ENCODE data around the gene MCC. TPM values are rescaled to one million over a fixed set of nuclear protein-coding genes. Genes with fewer than 3 reads are reported as not detected.

The MCC gene
- total and polyA plus RNA-seq, 2 donors (not counting 1 experiment from before 2014, with no cell fraction given), result 0.09 to 0.32 TPM

- no peaks in the 10 kb centered on the region for H3K4me1 ChIP-seq (ENCODE audit: control insufficient read depth in 2 of 2, insufficient read depth in 2 of 2, low read length in 2 of 2)
- no peaks in the 10 kb centered on the region for H4K20me1 ChIP-seq (ENCODE audit: control insufficient read depth, insufficient read depth, low read length, poor library complexity, severe bottlenecking)
- Mint-ChIP-seq H3K27ac (no peak overlapping the region), H3K27me3 (peaks cover 13% of the 10 kb centered on the region), H3K9me3 (ENCODE audit: insufficient read depth) (peaks cover 7% of the 10 kb centered on the region), H3K4me1 (no peaks in the 10 kb centered on the region), H3K4me3 (no peak overlapping the region)
- H2AFZ ChIP-seq (ENCODE audit: insufficient read depth, low read depth, low read length, poor library complexity, severe bottlenecking), result no peak overlapping the region
- no peak overlapping the region for H3K27ac ChIP-seq (ENCODE audit: low read length in 2 of 2)
- no peak overlapping the region for H3K9ac ChIP-seq (ENCODE audit: low read length)
- no peak for DNase-seq
- ChIA-PET CTCF (interaction anchor here (0.7 kb wide), 1 partner anchor 232 kb away, joined by 3 read pairs; no protein-coding TSS in a partner anchor), POLR2A (no interaction called here)
- H3K79me2 ChIP-seq (ENCODE audit: control insufficient read depth, insufficient read depth, low read length), result no peaks in the 10 kb centered on the region
- no peaks in the 10 kb centered on the region for H3K36me3 ChIP-seq (replicated peaks in 1 of 2; ENCODE audit: control extremely low read depth in 1 of 2, control insufficient read depth in 1 of 2, extremely low read depth in 1 of 2, insufficient read depth in 2 of 2, low read length in 1 of 2)
- no peak for ATAC-seq (ENCODE audit: low read depth)
- TF ChIP-seq, protein P1, sequence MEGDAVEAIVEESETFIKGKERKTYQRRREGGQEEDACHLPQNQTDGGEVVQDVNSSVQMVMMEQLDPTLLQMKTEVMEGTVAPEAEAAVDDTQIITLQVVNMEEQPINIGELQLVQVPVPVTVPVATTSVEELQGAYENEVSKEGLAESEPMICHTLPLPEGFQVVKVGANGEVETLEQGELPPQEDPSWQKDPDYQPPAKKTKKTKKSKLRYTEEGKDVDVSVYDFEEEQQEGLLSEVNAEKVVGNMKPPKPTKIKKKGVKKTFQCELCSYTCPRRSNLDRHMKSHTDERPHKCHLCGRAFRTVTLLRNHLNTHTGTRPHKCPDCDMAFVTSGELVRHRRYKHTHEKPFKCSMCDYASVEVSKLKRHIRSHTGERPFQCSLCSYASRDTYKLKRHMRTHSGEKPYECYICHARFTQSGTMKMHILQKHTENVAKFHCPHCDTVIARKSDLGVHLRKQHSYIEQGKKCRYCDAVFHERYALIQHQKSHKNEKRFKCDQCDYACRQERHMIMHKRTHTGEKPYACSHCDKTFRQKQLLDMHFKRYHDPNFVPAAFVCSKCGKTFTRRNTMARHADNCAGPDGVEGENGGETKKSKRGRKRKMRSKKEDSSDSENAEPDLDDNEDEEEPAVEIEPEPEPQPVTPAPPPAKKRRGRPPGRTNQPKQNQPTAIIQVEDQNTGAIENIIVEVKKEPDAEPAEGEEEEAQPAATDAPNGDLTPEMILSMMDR (IDR thresholded peaks at IDR 0.05), result no peak
- TF ChIP-seq EZH2 (IDR thresholded peaks at IDR 0.05; ENCODE audit: borderline replicate concordance, insufficient read depth, low read depth, low read length, poor library complexity, severe bottlenecking), result no peak
- H3K9me3 ChIP-seq (ENCODE audit: control extremely low read depth in 1 of 3, control insufficient read depth in 2 of 3, insufficient read depth in 1 of 3, low read length in 2 of 3), result peaks cover 0 to 18% (median 12%) of the 10 kb centered on the region in 3 donors
- no peak overlapping the region for H3K4me3 ChIP-seq (ENCODE audit: control extremely low read depth in 1 of 5, extremely low read depth in 1 of 5, insufficient read depth in 1 of 5, low read depth in 2 of 5, low read length in 4 of 5)
- 100% methylated on average over 1 of the region's 1 CpG for WGBS (ENCODE audit: insufficient coverage)
- no peak overlapping the region for H3K4me2 ChIP-seq (replicated peaks; ENCODE audit: low read depth, low read length, poor library complexity, severe bottlenecking)
- no peaks in the 10 kb centered on the region for H3K27me3 ChIP-seq (replicated peaks in 1 of 4; ENCODE audit: control extremely low read depth in 1 of 4, control insufficient read depth in 3 of 4, insufficient read depth in 4 of 4, low read length in 3 of 4)
- intact Hi-C loops (cut with micrococcal nuclease), result no loop called here
Measured at GRCh38 chr5:113364466-113364865, 123.8 kb downstream of the MCC start.

- whole genome bisulfite sequencing (ENCODE audit: insufficient coverage), result no CpG with 5 or more reads among the region's 1 CpG
- H3K9me3 Mint-ChIP-seq (ENCODE audit: insufficient read depth), result peaks cover 7% of the 10 kb centered on the region
- H3K36me3 ChIP-seq (replicated peaks in 1 of 2; ENCODE audit: control extremely low read depth in 1 of 2, control insufficient read depth in 1 of 2, extremely low read depth in 1 of 2, insufficient read depth in 2 of 2, low read length in 1 of 2), result no peaks in the 10 kb centered on the region
- TF ChIP-seq EZH2 (IDR thresholded peaks at IDR 0.05; ENCODE audit: borderline replicate concordance, insufficient read depth, low read depth, low read length, poor library complexity, severe bottlenecking), result no peak
- TF ChIP-seq, protein P1 (IDR thresholded peaks at IDR 0.05), result no peak
- no peaks in the 10 kb centered on the region for H3K79me2 ChIP-seq (ENCODE audit: control insufficient read depth, insufficient read depth, low read length)
- no peaks in the 10 kb centered on the region for H3K4me1 Mint-ChIP-seq
- CTCF ChIA-PET, result no interaction called here
- H3K4me3 Mint-ChIP-seq, result no peak overlapping the region
- no peak for DNase-seq
- peaks cover 0 to 18% (median 12%) of the 10 kb centered on the region in 3 donors for H3K9me3 ChIP-seq (ENCODE audit: control extremely low read depth in 1 of 3, control insufficient read depth in 2 of 3, insufficient read depth in 1 of 3, low read length in 2 of 3)
- no peaks in the 10 kb centered on the region for H3K4me1 ChIP-seq (ENCODE audit: control insufficient read depth in 2 of 2, insufficient read depth in 2 of 2, low read length in 2 of 2)
- H3K4me2 ChIP-seq (replicated peaks; ENCODE audit: low read depth, low read length, poor library complexity, severe bottlenecking), result no peak overlapping the region
- H3K27me3 ChIP-seq (replicated peaks in 1 of 4; ENCODE audit: control extremely low read depth in 1 of 4, control insufficient read depth in 3 of 4, insufficient read depth in 4 of 4, low read length in 3 of 4), result peaks cover 0 to 4% (median 0%) of the 10 kb centered on the region in 4 experiments
- H4K20me1 ChIP-seq (ENCODE audit: control insufficient read depth, insufficient read depth, low read length, poor library complexity, severe bottlenecking), result no peaks in the 10 kb centered on the region
- no peak overlapping the region for H2AFZ ChIP-seq (ENCODE audit: insufficient read depth, low read depth, low read length, poor library complexity, severe bottlenecking)
- H3K4me3 ChIP-seq (ENCODE audit: control extremely low read depth in 1 of 5, extremely low read depth in 1 of 5, insufficient read depth in 1 of 5, low read depth in 2 of 5, low read length in 4 of 5), result no peak overlapping the region
- H3K27ac Mint-ChIP-seq, result no peak overlapping the region
- no peak for ATAC-seq (ENCODE audit: low read depth)
- intact Hi-C loops (cut with micrococcal nuclease), result no loop called here
- H3K27me3 Mint-ChIP-seq, result peaks cover 15% of the 10 kb centered on the region
- no peak overlapping the region for H3K9ac ChIP-seq (ENCODE audit: low read length)
- H3K27ac ChIP-seq (ENCODE audit: low read length in 2 of 2), result no peak overlapping the region
- POLR2A ChIA-PET, result no interaction called here
Measured at GRCh38 chr5:113361701-113362100, 126.6 kb downstream of the MCC start.

All from B cell (primary cell).